ENCODE results near the gene ETNK1.

- TF ChIP-seq CTCF (IDR thresholded peaks at IDR 0.05), result no peak
- TF ChIP-seq EP300 (IDR thresholded peaks at IDR 0.05), result no peak
- no peak for TF ChIP-seq POLR2A (IDR thresholded peaks at IDR 0.05)
Observed at GRCh38 chr12:22658214-22658613, 33.2 kb downstream of the ETNK1 start.
